OCI-LY7 (cell line): Measurements from ENCODE around the gene THAP2. TPM values are rescaled to one million over a fixed set of nuclear protein-coding genes. Genes with fewer than 3 reads are reported as not detected.
"Not testable (repeated sequence)": the region's sequence is repeated elsewhere in the genome, so short reads cannot be mapped to it uniquely, and the experiment has no call there.

Experiments used
- BruUV-seq: library from RNA; stranded (reverse); fragments of 400-500 nt; replicated peaks from 2 replicates; lab custom pipeline; 2021; lab: Mats Ljungman, UMichigan
- CTCF ChIA-PET: fragments of 300-600 bp; sonication (Branson Sonifier 250); formaldehyde crosslinking; loops from one replicate; lab custom pipeline; 2022; ENCODE audit warnings: antibody characterized with exemption; ENCODE audit not compliant: unreplicated experiment; lab: Charles Lee
- POLR2A ChIA-PET: fragments of 300-600 bp; sonication (Branson Sonifier 250); formaldehyde crosslinking; loops from one replicate; lab custom pipeline; 2022; ENCODE audit warnings: antibody characterized with exemption; lab: Charles Lee
- DNase-seq: peaks from one replicate; pipeline ENCODE4 v3.0.0-alpha.2; 2015; ENCODE audit warnings: low spot score
- H2AFZ ChIP-seq: fragments of 200-600 bp; sonication (generic), shearing (Covaris generic); 2 replicates; pipeline ENCODE4 v1.6.1; 2014; ENCODE audit warnings: mild to moderate bottlenecking, antibody characterized with exemption, low read length, moderate library complexity
- H3K27ac ChIP-seq: fragments of 200-600 bp; sonication (generic); 2 replicates; pipeline ENCODE4 v1.5.1; 2014; ENCODE audit warnings: mixed run types, low read depth, mild to moderate bottlenecking, moderate library complexity, low read length, inconsistent platforms; ENCODE audit not compliant: poor library complexity, severe bottlenecking
- H3K36me3 ChIP-seq: fragments of 200-600 bp; sonication (generic); 2 replicates; pipeline ENCODE4 v1.6.1; 2014; ENCODE audit warnings: mild to moderate bottlenecking, antibody characterized with exemption, low read length, moderate library complexity, mixed read lengths; ENCODE audit not compliant: insufficient read depth
- H3K4me1 ChIP-seq: fragments of 200-600 bp; sonication (generic); 2 replicates; pipeline ENCODE4 v1.5.1; 2014; ENCODE audit warnings: mild to moderate bottlenecking, low read length; ENCODE audit not compliant: insufficient read depth, poor library complexity, severe bottlenecking
- H3K4me2 ChIP-seq: fragments of 200-600 bp; sonication (generic); 2 replicates; pipeline ENCODE4 v1.6.1; 2014; ENCODE audit warnings: mild to moderate bottlenecking, low read length
- H3K4me3 ChIP-seq: fragments of 200-600 bp; sonication (generic); 2 replicates; pipeline ENCODE4 v1.5.1; 2014; ENCODE audit warnings: mild to moderate bottlenecking, low read depth, low read length; ENCODE audit not compliant: poor library complexity, severe bottlenecking
- H3K79me2 ChIP-seq: fragments of 200-600 bp; sonication (generic); 2 replicates; pipeline ENCODE4 v1.6.1; 2016; ENCODE audit warnings: low read depth, mild to moderate bottlenecking, low read length, moderate library complexity, mixed read lengths; ENCODE audit not compliant: insufficient read depth
- H3K9me2 ChIP-seq: fragments of 200-600 bp; sonication (generic); 2 replicates; pipeline ENCODE4 v1.6.1; 2016; ENCODE audit warnings: mild to moderate bottlenecking, low read length, mixed read lengths; ENCODE audit not compliant: insufficient read depth
- H3K9me3 ChIP-seq: fragments of 200-600 bp; sonication (generic); 2 replicates; pipeline ENCODE4 v1.6.1; 2014; ENCODE audit warnings: mild to moderate bottlenecking, mixed run types, low read length, mixed read lengths
- H4K20me1 ChIP-seq: fragments of 200-600 bp; sonication (generic); 2 replicates; pipeline ENCODE4 v1.6.1; 2014; ENCODE audit warnings: mild to moderate bottlenecking, antibody characterized with exemption, low read length, moderate library complexity, mixed read lengths; ENCODE audit not compliant: insufficient read depth
- EZH2phosphoT487 ChIP-seq: fragments of 200-600 bp; sonication (generic); IDR thresholded peaks from 2 replicates; pipeline ENCODE4 v1.6.1; 2018; ENCODE audit warnings: low read depth, borderline replicate concordance, mild to moderate bottlenecking, mixed run types, antibody characterized with exemption, low read length, moderate library complexity, mixed read lengths
- intact Hi-C: fragments of 100-400 bp; cut with micrococcal nuclease; formaldehyde crosslinking; loops from one replicate; pipeline ENCODE4 v1.10.0; 2022; ENCODE audit not compliant: unreplicated experiment
- total RNA-seq, 2 experiments: library from RNA; depleted of rRNA in 1 of 2; stranded (reverse); fragments of >200 nt in 1 of 2; shearing (Covaris generic) in 1 of 2; gene quantifications; 2 replicates each; pipeline ENCODE4 v1.2.3, GENCODE V29; 2014 to 2022
- TF ChIP-seq, protein P1 (sequence below): fragments of 200-600 bp; sonication (generic); conservative IDR thresholded peaks from 2 replicates; pipeline ENCODE4 v1.5.1; 2014; ENCODE audit warnings: mild to moderate bottlenecking, antibody characterized with exemption, low read length, moderate library complexity, mixed read lengths

The THAP2 gene
- total RNA-seq, 2 experiments from 2014 or later: 8.2 to 9.3 TPM

DNA sequence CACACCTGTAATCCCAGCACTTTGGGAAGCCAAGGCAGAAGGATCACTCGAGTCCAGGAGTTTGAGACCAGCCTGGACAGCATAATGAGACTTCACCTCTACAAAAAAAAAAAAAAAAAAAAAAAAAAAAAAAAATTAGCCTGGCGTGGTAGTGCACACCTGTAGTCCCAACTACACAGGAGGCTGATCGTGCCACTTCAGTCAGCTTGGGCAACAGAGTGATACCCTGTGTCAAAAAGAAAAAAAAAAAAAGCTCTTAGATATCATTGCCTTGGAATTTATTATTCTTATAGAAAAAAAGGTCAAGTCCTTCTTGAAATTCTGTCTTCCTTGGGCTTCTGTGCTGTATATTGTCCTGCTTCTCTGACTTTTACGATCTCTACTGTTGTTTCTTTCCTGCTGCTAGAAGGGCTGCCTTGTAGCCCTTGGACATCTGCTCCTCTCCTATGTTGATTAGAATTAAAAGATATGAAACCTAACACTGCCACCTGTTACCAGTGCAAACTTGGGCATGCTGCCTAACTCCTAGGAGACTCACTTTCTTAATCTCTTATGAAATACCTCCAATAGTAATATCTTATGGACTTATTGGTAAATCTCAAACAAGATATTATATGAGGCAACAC is 27.5 kb downstream of the THAP2 start:
- TF ChIP-seq, protein P1, sequence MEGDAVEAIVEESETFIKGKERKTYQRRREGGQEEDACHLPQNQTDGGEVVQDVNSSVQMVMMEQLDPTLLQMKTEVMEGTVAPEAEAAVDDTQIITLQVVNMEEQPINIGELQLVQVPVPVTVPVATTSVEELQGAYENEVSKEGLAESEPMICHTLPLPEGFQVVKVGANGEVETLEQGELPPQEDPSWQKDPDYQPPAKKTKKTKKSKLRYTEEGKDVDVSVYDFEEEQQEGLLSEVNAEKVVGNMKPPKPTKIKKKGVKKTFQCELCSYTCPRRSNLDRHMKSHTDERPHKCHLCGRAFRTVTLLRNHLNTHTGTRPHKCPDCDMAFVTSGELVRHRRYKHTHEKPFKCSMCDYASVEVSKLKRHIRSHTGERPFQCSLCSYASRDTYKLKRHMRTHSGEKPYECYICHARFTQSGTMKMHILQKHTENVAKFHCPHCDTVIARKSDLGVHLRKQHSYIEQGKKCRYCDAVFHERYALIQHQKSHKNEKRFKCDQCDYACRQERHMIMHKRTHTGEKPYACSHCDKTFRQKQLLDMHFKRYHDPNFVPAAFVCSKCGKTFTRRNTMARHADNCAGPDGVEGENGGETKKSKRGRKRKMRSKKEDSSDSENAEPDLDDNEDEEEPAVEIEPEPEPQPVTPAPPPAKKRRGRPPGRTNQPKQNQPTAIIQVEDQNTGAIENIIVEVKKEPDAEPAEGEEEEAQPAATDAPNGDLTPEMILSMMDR: no peak
- TF ChIP-seq EZH2phosphoT487: no peak
- Histone ChIP-seq H4K20me1 (no peaks in the 10 kb centered on the region), H3K4me1 (peaks cover 79% of the 10 kb centered on the region), H3K27ac (peak overlapping the region; percentile 99), H3K9me2 (no peaks in the 10 kb centered on the region), H3K4me3 (peak overlapping the region; percentile 94), H3K79me2 (peaks cover 91% of the 10 kb centered on the region), H2AFZ (no peak overlapping the region), H3K4me2 (peak overlapping the region; percentile 84), H3K36me3 (peaks cover 30% of the 10 kb centered on the region), H3K9me3 (no peaks in the 10 kb centered on the region; the same call in 1 of the 2 replicates)
- intact Hi-C loops: loop anchor here (5.0 to 10.0 kb wide), 2 partner anchors 41 to 1327 kb away; partner anchors contain the start of gene KCNMB4
- no TSS peak for BruUV-seq
- ChIA-PET CTCF (no interaction called here), POLR2A (no interaction called here)
- peak; percentile 57 for DNase-seq

DNA sequence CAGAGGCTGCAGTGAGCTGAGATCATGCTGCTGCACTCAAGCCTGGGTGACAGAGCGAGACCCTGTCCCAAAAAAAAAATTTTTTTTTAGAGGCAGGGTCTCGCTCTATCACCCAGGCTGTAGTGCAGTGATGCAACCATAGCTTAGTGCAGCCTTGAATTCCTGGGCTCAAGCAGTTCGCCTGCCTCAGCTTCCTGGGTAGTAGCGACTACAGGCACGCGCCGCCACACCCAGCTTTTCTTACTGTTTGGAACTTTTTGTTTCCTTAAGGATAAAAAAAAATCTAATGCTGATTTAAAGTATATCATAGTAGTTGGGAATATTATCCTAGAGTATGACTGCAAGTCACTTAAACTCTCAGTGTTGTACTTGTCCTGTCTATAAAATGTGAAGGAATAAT is 29.0 kb downstream of the THAP2 start:
- Histone ChIP-seq H3K9me3 (no peaks in the 10 kb centered on the region; the same call in 1 of the 2 replicates), H3K27ac (peak overlapping the region; percentile 99), H3K4me3 (peak overlapping the region; percentile 56), H3K79me2 (peaks cover 81% of the 10 kb centered on the region), H2AFZ (no peak overlapping the region; the same call in 1 of the 2 replicates), H3K36me3 (peaks cover 45% of the 10 kb centered on the region), H3K9me2 (no peaks in the 10 kb centered on the region), H4K20me1 (no peaks in the 10 kb centered on the region), H3K4me1 (peaks cover 83% of the 10 kb centered on the region), H3K4me2 (peak overlapping the region; percentile 84)
- intact Hi-C loops: loop anchor here (5.0 to 10.0 kb wide), 2 partner anchors 39 to 1328 kb away; partner anchors contain the start of gene KCNMB4
- no TSS peak for BruUV-seq
- ChIA-PET CTCF (interaction anchor here (1.0 kb wide), 1 partner anchor 29 kb away, joined by 3 read pairs; no protein-coding TSS in a partner anchor), POLR2A (interaction anchor here (0.8 to 1.4 kb wide), 8 partner anchors 11 to 154 kb away, joined by 3 to 9 read pairs (median 4); partner anchors contain the start of genes THAP2 and ZFC3H1)
- TF ChIP-seq, protein P1: no peak
- TF ChIP-seq EZH2phosphoT487: no peak
- no peak for DNase-seq

DNA sequence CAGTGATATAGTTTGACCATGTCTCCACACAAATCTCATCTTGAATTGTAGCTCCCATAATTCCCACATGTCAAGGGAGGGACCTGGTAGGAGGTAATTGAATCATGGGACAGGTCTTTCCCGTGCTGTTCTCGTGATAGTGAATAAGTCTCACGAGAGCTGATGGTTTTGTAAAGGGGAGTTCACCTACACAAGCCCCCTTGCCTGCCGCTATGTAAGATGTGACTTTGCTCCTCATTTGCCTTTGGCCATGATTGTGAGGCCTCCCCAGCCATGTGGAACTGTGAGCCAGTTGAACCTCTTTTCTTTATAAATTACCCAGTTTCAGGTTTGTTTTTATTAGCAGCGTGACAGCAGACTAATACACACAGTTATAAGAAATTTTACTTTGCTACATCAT is 29.6 kb downstream of the THAP2 start:
- H3K4me2 ChIP-seq: peak overlapping the region; percentile 84
- H3K9me3 ChIP-seq, H4K20me1 ChIP-seq, H2AFZ ChIP-seq, BruUV-seq, H3K9me2 ChIP-seq: not testable (repeated sequence)
- intact Hi-C loops: loop anchor here (2.0 to 10.0 kb wide), 3 partner anchors 39 to 1329 kb away; partner anchors contain the start of gene KCNMB4
- H3K4me1 ChIP-seq: peaks cover 79% of the 10 kb centered on the region
- peaks cover 76% of the 10 kb centered on the region for H3K79me2 ChIP-seq
- DNase-seq: peak; percentile 62
- CTCF ChIA-PET: interaction anchor here (1.0 kb wide), 1 partner anchor 29 kb away, joined by 3 read pairs; no protein-coding TSS in a partner anchor
- POLR2A ChIA-PET: interaction anchor here (0.8 to 1.4 kb wide), 8 partner anchors 10 to 154 kb away, joined by 3 to 9 read pairs (median 4); partner anchors contain the start of genes THAP2 and ZFC3H1
- peaks cover 50% of the 10 kb centered on the region for H3K36me3 ChIP-seq
- H3K4me3 ChIP-seq: peak overlapping the region; percentile 56
- peak overlapping the region; percentile 99 for H3K27ac ChIP-seq
